Parathyroid adenoma (tissue), 2 donors: ENCODE data around the gene ENDOD1.

Experiments
- H2AFZ ChIP-seq: fragments of 300-600 bp; sonication (generic); one replicate; pipeline ENCODE4 v1.7.0; 2017; ENCODE audit warnings: antibody characterized with exemption, mild to moderate bottlenecking
- H3K27ac ChIP-seq: fragments of 300-600 bp; sonication (generic); one replicate; pipeline ENCODE4 v1.7.0; 2017
- H3K27me3 ChIP-seq: fragments of 300-600 bp; sonication (generic); one replicate; pipeline ENCODE4 v1.7.0; 2017; ENCODE audit warnings: low read length; ENCODE audit not compliant: control insufficient read depth, insufficient read depth
- H3K36me3 ChIP-seq: fragments of 300-600 bp; sonication (generic); one replicate; pipeline ENCODE4 v1.7.0; 2017; ENCODE audit warnings: low read length; ENCODE audit not compliant: control insufficient read depth, insufficient read depth
- H3K4me1 ChIP-seq: fragments of 300-600 bp; sonication (generic); one replicate; pipeline ENCODE4 v1.7.0; 2017; ENCODE audit warnings: control low read depth
- H3K4me2 ChIP-seq: fragments of 300-600 bp; sonication (generic); one replicate; pipeline ENCODE4 v1.7.0; 2017; ENCODE audit warnings: low read length
- H3K4me3 ChIP-seq: fragments of 300-600 bp; sonication (generic); one replicate; pipeline ENCODE4 v1.7.0; 2017; ENCODE audit warnings: low read depth, low read length
- H3K79me2 ChIP-seq: fragments of 300-600 bp; sonication (generic); one replicate; pipeline ENCODE4 v1.7.0; 2017; ENCODE audit warnings: control low read depth
- H3K9ac ChIP-seq: fragments of 300-600 bp; sonication (generic); one replicate; pipeline ENCODE4 v1.7.0; 2017; ENCODE audit warnings: mild to moderate bottlenecking
- H3K9me3 ChIP-seq: fragments of 300-600 bp; sonication (generic); one replicate; pipeline ENCODE4 v1.7.0; 2017; ENCODE audit warnings: low read length; ENCODE audit not compliant: control insufficient read depth
- CTCF ChIP-seq: fragments of 300-600 bp; sonication (generic); IDR thresholded peaks from one replicate; pipeline ENCODE4 v1.7.0; 2017; ENCODE audit warnings: antibody characterized with exemption, mild to moderate bottlenecking
- donor health status: primary hyperparathyroidism.

Gene ENDOD1

DNA sequence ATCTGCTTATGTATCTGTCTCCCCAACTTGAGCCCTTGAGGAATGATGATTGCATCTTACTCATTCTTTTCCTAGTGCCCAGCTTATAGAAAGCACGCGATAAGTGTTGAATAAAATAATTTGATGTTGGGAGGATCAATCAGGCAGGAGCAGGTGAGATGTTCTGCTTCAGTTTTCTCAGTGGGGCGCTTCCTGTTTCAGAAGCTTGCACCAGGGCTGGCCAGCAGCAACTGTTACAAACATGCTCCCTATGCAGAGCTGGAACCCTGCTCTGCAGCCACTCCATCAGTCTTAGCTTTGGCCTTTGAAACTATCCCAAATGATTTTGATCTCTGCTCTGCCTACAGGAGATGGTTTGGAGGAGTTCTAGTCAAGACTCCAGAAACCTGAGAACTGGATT lies 3.9 kb downstream of the ENDOD1 start:
- Histone ChIP-seq H3K36me3 (no peaks in the 10 kb centered on the region), H2AFZ (no peak overlapping the region), H3K27ac (no peak overlapping the region), H3K4me3 (no peak overlapping the region), H3K9ac (no peak overlapping the region), H3K9me3 (no peaks in the 10 kb centered on the region), H3K79me2 (peaks cover 12% of the 10 kb centered on the region), H3K4me1 (peaks cover 8% of the 10 kb centered on the region), H3K27me3 (no peaks in the 10 kb centered on the region), H3K4me2 (no peak overlapping the region)
- TF ChIP-seq CTCF = no peak

GRCh38 chr11:95095858-95096587 lies 6.4 kb downstream of the ENDOD1 start:
- Histone ChIP-seq H3K79me2 (peaks cover 20% of the 10 kb centered on the region), H3K4me3 (no peak overlapping the region), H3K4me1 (peaks cover 9% of the 10 kb centered on the region)

DNA sequence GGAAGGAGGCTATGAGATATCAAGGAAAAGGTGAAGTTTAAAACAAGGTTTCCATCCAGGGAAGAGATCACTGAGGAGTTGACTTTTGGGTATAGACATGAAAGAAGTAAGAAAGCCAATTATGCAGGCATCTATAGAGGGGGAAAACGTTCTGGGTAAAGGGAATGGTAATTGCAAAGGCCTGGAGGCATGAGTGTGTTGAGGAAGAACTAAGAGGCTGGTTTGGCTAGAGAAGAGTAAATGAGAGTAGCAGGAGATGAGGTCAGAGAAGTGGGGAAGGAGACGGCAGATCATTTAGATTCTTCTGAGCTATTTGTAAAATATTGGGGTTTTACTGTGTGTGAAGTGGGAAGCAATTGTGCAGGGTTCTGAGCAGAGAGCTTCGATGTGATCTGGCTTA lies 7.6 kb downstream of the ENDOD1 start:
- Histone ChIP-seq H3K27me3 (no peaks in the 10 kb centered on the region), H3K4me2 (no peak overlapping the region), H3K79me2 (peaks cover 20% of the 10 kb centered on the region), H3K4me3 (no peak overlapping the region), H3K9ac (no peak overlapping the region), H3K4me1 (peaks cover 7% of the 10 kb centered on the region), H3K9me3 (no peaks in the 10 kb centered on the region), H2AFZ (no peak overlapping the region), H3K36me3 (no peaks in the 10 kb centered on the region), H3K27ac (no peak overlapping the region)
- TF ChIP-seq CTCF = no peak

More at GRCh38 chr11:95095858-95096587, 6.4 kb downstream of the ENDOD1 start:
- H2AFZ ChIP-seq = no peak overlapping the region
- H3K4me2 ChIP-seq = no peak overlapping the region
- H3K9ac ChIP-seq = no peak overlapping the region
- H3K27ac ChIP-seq = no peak overlapping the region
- H3K9me3 ChIP-seq = no peaks in the 10 kb centered on the region
- no peaks in the 10 kb centered on the region for H3K27me3 ChIP-seq
- no peak for TF ChIP-seq CTCF
- no peaks in the 10 kb centered on the region for H3K36me3 ChIP-seq

DNA sequence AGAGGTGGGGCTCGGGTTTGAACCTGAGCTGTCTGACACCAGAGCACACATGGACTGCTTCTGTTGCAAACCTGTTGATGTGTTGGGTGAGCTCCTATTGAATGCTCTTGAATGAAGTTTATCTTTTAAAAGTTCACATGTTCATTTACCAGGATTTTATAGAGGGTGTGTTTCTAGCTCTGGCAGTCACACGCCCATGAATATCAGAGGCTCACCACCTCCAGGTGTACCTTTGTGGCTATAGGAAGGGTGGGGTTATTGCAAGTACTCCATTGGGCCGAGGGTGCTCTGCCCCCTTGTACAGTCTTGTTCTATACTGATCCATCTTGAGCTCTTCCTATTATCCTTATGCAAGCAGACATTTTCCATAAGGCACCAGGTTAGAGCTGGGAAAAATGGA lies 9.2 kb downstream of the ENDOD1 start:
- Histone ChIP-seq H3K79me2 (peaks cover 20% of the 10 kb centered on the region), H3K4me2 (no peak overlapping the region), H3K36me3 (no peaks in the 10 kb centered on the region), H3K27me3 (no peaks in the 10 kb centered on the region), H3K9me3 (no peaks in the 10 kb centered on the region), H3K4me3 (no peak overlapping the region), H3K9ac (no peak overlapping the region), H2AFZ (no peak overlapping the region), H3K27ac (no peak overlapping the region), H3K4me1 (peaks cover 10% of the 10 kb centered on the region)
- no peak for TF ChIP-seq CTCF

- no peak overlapping the region for H3K27ac ChIP-seq
- no peaks in the 10 kb centered on the region for H3K9me3 ChIP-seq
- no peak for TF ChIP-seq CTCF
- H3K4me1 ChIP-seq = peaks cover 17% of the 10 kb centered on the region
- H2AFZ ChIP-seq = no peak overlapping the region
- H3K36me3 ChIP-seq = no peaks in the 10 kb centered on the region
- peaks cover 20% of the 10 kb centered on the region for H3K79me2 ChIP-seq
- no peak overlapping the region for H3K4me2 ChIP-seq
- H3K4me3 ChIP-seq = no peak overlapping the region
- no peak overlapping the region for H3K9ac ChIP-seq
- no peaks in the 10 kb centered on the region for H3K27me3 ChIP-seq
These were observed 10.6 kb downstream of the ENDOD1 start for GRCh38 chr11:95100191-95100648.
